ENCODE results near the gene EEF1AKMT2. TPM values are rescaled to one million over a fixed set of nuclear protein-coding genes. Genes with fewer than 3 reads are reported as not detected.

EEF1AKMT2 gene
- total RNA-seq, 1 donor from 2014 or later, result 23.0 TPM

GRCh38 chr10:124737221-124737620 lies 54.5 kb downstream of the EEF1AKMT2 start:
- Mint-ChIP-seq H3K4me1 (peaks cover 82% of the 10 kb centered on the region), H3K27ac (peak overlapping the region; percentile 11), H3K9me3 (no peaks in the 10 kb centered on the region), H3K27me3 (ENCODE audit: low read depth) (no peaks in the 10 kb centered on the region), H3K36me3 (no peaks in the 10 kb centered on the region), H3K4me3 (no peak overlapping the region)
- DNase-seq (ENCODE audit: low spot score in 2 of 2, unreplicated experiment in 2 of 2), result peak in 1 of 2 experiments; percentile 24
- no peak for TF ChIP-seq CTCF (IDR thresholded peaks at IDR 0.05; ENCODE audit: unreplicated experiment)

GRCh38 chr10:124736491-124737136 lies 55.1 kb downstream of the EEF1AKMT2 start:
- Mint-ChIP-seq H3K4me3 (no peak overlapping the region), H3K36me3 (no peaks in the 10 kb centered on the region), H3K27ac (peak overlapping the region; percentile 60), H3K9me3 (no peaks in the 10 kb centered on the region), H3K27me3 (ENCODE audit: low read depth) (no peaks in the 10 kb centered on the region), H3K4me1 (peaks cover 77% of the 10 kb centered on the region)
- TF ChIP-seq CTCF (IDR thresholded peaks at IDR 0.05; ENCODE audit: unreplicated experiment), result no peak
- DNase-seq (ENCODE audit: low spot score in 2 of 2, unreplicated experiment in 2 of 2), result no peak

GRCh38 chr10:124735491-124736286 lies 56.0 kb downstream of the EEF1AKMT2 start:
- H3K36me3 Mint-ChIP-seq, result no peaks in the 10 kb centered on the region

GRCh38 chr10:124734311-124735166 lies 57.1 kb downstream of the EEF1AKMT2 start:
- H3K9me3 Mint-ChIP-seq, result no peaks in the 10 kb centered on the region
- peaks cover 3% of the 10 kb centered on the region for H3K36me3 Mint-ChIP-seq
- no peak overlapping the region for H3K4me3 Mint-ChIP-seq
- peaks cover 57% of the 10 kb centered on the region for H3K4me1 Mint-ChIP-seq
- H3K27me3 Mint-ChIP-seq (ENCODE audit: low read depth), result no peaks in the 10 kb centered on the region
- H3K27ac Mint-ChIP-seq, result peak overlapping the region; percentile 88
- DNase-seq (ENCODE audit: low spot score in 2 of 2, unreplicated experiment in 2 of 2), result peak in 1 of 2 experiments; percentile 28
- TF ChIP-seq CTCF (IDR thresholded peaks at IDR 0.05; ENCODE audit: unreplicated experiment), result no peak

More at GRCh38 chr10:124735491-124736286, 56.0 kb downstream of the EEF1AKMT2 start:
- Mint-ChIP-seq H3K27ac (peak overlapping the region; percentile 60), H3K9me3 (no peaks in the 10 kb centered on the region), H3K4me1 (peaks cover 67% of the 10 kb centered on the region), H3K4me3 (no peak overlapping the region), H3K27me3 (ENCODE audit: low read depth) (no peaks in the 10 kb centered on the region)
- DNase-seq (ENCODE audit: low spot score in 2 of 2, unreplicated experiment in 2 of 2), result peak in 1 of 2 experiments; percentile 14
- TF ChIP-seq CTCF (IDR thresholded peaks at IDR 0.05; ENCODE audit: unreplicated experiment), result no peak

- H3K36me3 Mint-ChIP-seq, result peaks cover 3% of the 10 kb centered on the region
- H3K27me3 Mint-ChIP-seq (ENCODE audit: low read depth), result no peaks in the 10 kb centered on the region
- TF ChIP-seq CTCF (IDR thresholded peaks at IDR 0.05; ENCODE audit: unreplicated experiment), result no peak
- H3K9me3 Mint-ChIP-seq, result no peaks in the 10 kb centered on the region
- H3K4me1 Mint-ChIP-seq, result peaks cover 53% of the 10 kb centered on the region
- H3K4me3 Mint-ChIP-seq, result no peak overlapping the region
- peak overlapping the region; percentile 88 for H3K27ac Mint-ChIP-seq
- DNase-seq (ENCODE audit: low spot score in 2 of 2, unreplicated experiment in 2 of 2), result peak in 1 of 2 experiments; percentile 19
Measured at GRCh38 chr10:124733571-124734245, 58.0 kb downstream of the EEF1AKMT2 start.
